HG03108 (cell line): ENCODE measurements around the gene SRRM3.
"Not testable (repeated sequence)": the region's sequence is repeated elsewhere in the genome, so short reads cannot be mapped to it uniquely, and the experiment has no call there.

ENCODE experiments used
- ATAC-seq: cut with Tn5 transposase; IDR thresholded peaks from one replicate; pipeline ENCODE4 v1.9.1; 2021; ENCODE audit warnings: moderate library complexity; ENCODE audit not compliant: unreplicated experiment

The SRRM3 gene

GRCh38 chr7:76310102-76310957 lies 108.6 kb downstream of the SRRM3 start:
- ATAC-seq = no peak

- ATAC-seq = not testable (repeated sequence)
These were observed 110.1 kb downstream of the SRRM3 start for GRCh38 chr7:76311838-76312237.

- peak; percentile 33 for ATAC-seq
These were observed 112.5 kb downstream of the SRRM3 start for GRCh38 chr7:76314042-76314721.

GRCh38 chr7:76314740-76315139 lies 113.0 kb downstream of the SRRM3 start:
- not testable (repeated sequence) for ATAC-seq

- ATAC-seq = no peak
These were observed 113.7 kb downstream of the SRRM3 start for GRCh38 chr7:76315364-76315763.

- ATAC-seq = no peak
These were observed 115.5 kb downstream of the SRRM3 start for GRCh38 chr7:76316984-76317781.

GRCh38 chr7:76317782-76318487 lies 116.2 kb downstream of the SRRM3 start:
- peak; percentile 94 for ATAC-seq

- ATAC-seq = peak; percentile 37
These were observed 117.0 kb downstream of the SRRM3 start for GRCh38 chr7:76318488-76319353.

GRCh38 chr7:76325092-76325491 lies 123.4 kb downstream of the SRRM3 start:
- no peak for ATAC-seq

GRCh38 chr7:76325811-76326210 lies 124.1 kb downstream of the SRRM3 start:
- no peak for ATAC-seq

GRCh38 chr7:76326646-76327233 lies 125.0 kb downstream of the SRRM3 start:
- no peak for ATAC-seq

- no peak for ATAC-seq
These were observed 125.9 kb downstream of the SRRM3 start for GRCh38 chr7:76327610-76328009.

- ATAC-seq = no peak
These were observed 126.7 kb downstream of the SRRM3 start for GRCh38 chr7:76328389-76328788.

GRCh38 chr7:76329479-76329878 lies 127.8 kb downstream of the SRRM3 start:
- ATAC-seq = no peak

- ATAC-seq = no peak
These were observed 128.6 kb downstream of the SRRM3 start for GRCh38 chr7:76330261-76330660.

- ATAC-seq = no peak
These were observed 129.0 kb downstream of the SRRM3 start for GRCh38 chr7:76330673-76331072.

- ATAC-seq = no peak
These were observed 130.4 kb downstream of the SRRM3 start for GRCh38 chr7:76332078-76332477.

- no peak for ATAC-seq
These were observed 131.9 kb downstream of the SRRM3 start for GRCh38 chr7:76333511-76334101.

GRCh38 chr7:76334320-76334967 lies 132.7 kb downstream of the SRRM3 start:
- no peak for ATAC-seq
